HCT116 (cell line): ENCODE results near the gene CD300LD. TPM values are rescaled to one million over a fixed set of nuclear protein-coding genes. Genes with fewer than 3 reads are reported as not detected.

Source experiments
- ATAC-seq: fragments of 200-7000 bp; cut with Tn5 transposase; 2 replicates; pipeline ENCODE4 v1.9.1; 2020; ENCODE audit warnings: mild to moderate bottlenecking, moderate library complexity
- BruUV-seq: library from RNA; stranded (reverse); fragments of 400-500 nt; replicated peaks from 2 replicates; lab custom pipeline; 2021; lab: Mats Ljungman, UMichigan
- CTCF ChIA-PET: fragments of 300-600 bp; sonication (Branson Sonifier 250); formaldehyde crosslinking; loops from one replicate; lab custom pipeline; 2021; ENCODE audit warnings: antibody characterized with exemption; lab: Charles Lee
- POLR2A ChIA-PET: fragments of 300-600, 350-600 bp; sonication (Branson Sonifier 250); formaldehyde crosslinking; loops from one replicate; lab custom pipeline; 2021; ENCODE audit warnings: antibody characterized with exemption; lab: Charles Lee
- RAD21 ChIA-PET, 2 experiments: fragments of 300-600 bp; sonication (Branson Sonifier 250); formaldehyde crosslinking; loops; one replicate each; lab custom pipeline; 2023; ENCODE audit warnings: low total read pairs in 2 of 2; ENCODE audit not compliant: uncharacterized antibody in 2 of 2, unreplicated experiment in 2 of 2, low non-redundant PET in 1 of 2; lab: Charles Lee
- DNase-seq: peaks from one replicate; pipeline ENCODE4 v3.0.0-alpha.2; 2010; ENCODE audit warnings: low read depth, low spot score
- H2AFZ ChIP-seq: fragments of 200-600 bp; shearing (Covaris generic), sonication (generic); 2 replicates; pipeline ENCODE4 v1.6.1; 2017; ENCODE audit warnings: low read depth, mixed run types, mixed read lengths, antibody characterized with exemption, low read length; ENCODE audit not compliant: poor library complexity, severe bottlenecking
- H3K27ac ChIP-seq: 2 replicates; pipeline ENCODE4 v1.5.1; 2012; ENCODE audit warnings: low read depth, low read length
- H3K27me3 ChIP-seq: fragments of 200-600 bp; sonication (generic); 2 replicates; pipeline ENCODE4 v1.6.1; 2016; ENCODE audit warnings: mixed run types, low read length, mixed read lengths; ENCODE audit not compliant: insufficient read depth
- H3K36me3 ChIP-seq, 2 experiments: fragments of 200-500 bp in 1 of 2; fragments of 200-600 bp in 1 of 2; sonication (Bioruptor generic) in 1 of 2; sonication (generic) in 1 of 2; 2 replicates each; pipeline versions ENCODE4 v1.5.1 to v1.6.1; 2014 to 2016; ENCODE audit warnings: low read length in 2 of 2, inconsistent platforms in 1 of 2, mixed read lengths in 1 of 2, mixed run types in 1 of 2; ENCODE audit not compliant: insufficient read depth in 2 of 2, control insufficient read depth in 1 of 2
- H3K4me1 ChIP-seq, 2 experiments: fragments of 200-600 bp in 1 of 2; sonication (generic) in 1 of 2; 2 replicates each; pipeline versions ENCODE4 v1.5.1 to v1.6.1; 2012 to 2017; ENCODE audit warnings: low read length in 2 of 2, inconsistent platforms in 1 of 2, mild to moderate bottlenecking in 1 of 2, mixed read lengths in 1 of 2, mixed run types in 1 of 2, moderate library complexity in 1 of 2; ENCODE audit not compliant: insufficient read depth in 2 of 2, control insufficient read depth in 1 of 2
- H3K4me2 ChIP-seq: fragments of 200-600 bp; sonication (generic); 2 replicates; pipeline ENCODE4 v1.6.1; 2017; ENCODE audit warnings: mixed run types, low read length, mixed read lengths
- H3K4me3 ChIP-seq, 2 experiments: fragments of 200-600 bp in 1 of 2; sonication (generic) in 1 of 2; replicated peaks in 1 of 2; 2 replicates each; pipeline ENCODE4 v1.5.1; 2011 to 2016; ENCODE audit warnings: low read length in 2 of 2, control low read depth in 1 of 2, low read depth in 1 of 2, mild to moderate bottlenecking in 1 of 2, mixed read lengths in 1 of 2, mixed run types in 1 of 2
- H3K79me2 ChIP-seq: fragments of 200-600 bp; sonication (generic); 2 replicates; pipeline ENCODE4 v1.6.1; 2017; ENCODE audit warnings: mild to moderate bottlenecking, mixed run types, low read length, moderate library complexity, mixed read lengths; ENCODE audit not compliant: insufficient read depth
- H3K9ac ChIP-seq: fragments of 200-600 bp; sonication (generic); 2 replicates; pipeline ENCODE4 v1.6.1; 2016; ENCODE audit warnings: low read length, mixed read lengths
- H3K9me2 ChIP-seq: fragments of 200-600 bp; sonication (generic), shearing (Covaris generic); 2 replicates; pipeline ENCODE4 v1.6.1; 2017; ENCODE audit warnings: mixed run types, mild to moderate bottlenecking, moderate library complexity; ENCODE audit not compliant: insufficient read depth
- H3K9me3 ChIP-seq, 2 experiments: fragments of 200-500 bp in 1 of 2; fragments of 200-600 bp in 1 of 2; sonication (Bioruptor generic) in 1 of 2; sonication (generic) in 1 of 2; 2 replicates each; pipeline ENCODE4 v1.6.1; 2014 to 2017; ENCODE audit warnings: low read length in 2 of 2, mixed read lengths in 2 of 2, inconsistent platforms in 1 of 2, low read depth in 1 of 2, mild to moderate bottlenecking in 1 of 2, mixed run types in 1 of 2, moderate library complexity in 1 of 2; ENCODE audit not compliant: control insufficient read depth in 1 of 2, insufficient read depth in 1 of 2
- H4K20me1 ChIP-seq: fragments of 200-600 bp; sonication (generic), shearing (Covaris generic); 2 replicates; pipeline ENCODE4 v1.6.1; 2017; ENCODE audit warnings: mixed run types, mild to moderate bottlenecking, moderate library complexity; ENCODE audit not compliant: insufficient read depth
- CBX3 ChIP-seq: IDR thresholded peaks from 2 replicates; pipeline ENCODE4 v1.6.1; 2012; ENCODE audit warnings: low read depth
- CEBPB ChIP-seq: IDR thresholded peaks from 2 replicates; pipeline ENCODE4 v1.6.1; 2012; ENCODE audit warnings: low read depth
- ELF1 ChIP-seq: IDR thresholded peaks from 2 replicates; pipeline ENCODE4 v1.6.1; 2012; ENCODE audit warnings: low read depth, borderline replicate concordance
- JUND ChIP-seq: IDR thresholded peaks from 2 replicates; pipeline ENCODE4 v1.6.1; 2012
- POLR2AphosphoS5 ChIP-seq: IDR thresholded peaks from 2 replicates; pipeline ENCODE4 v1.6.1; 2011; ENCODE audit warnings: mild to moderate bottlenecking, low read depth, low read length, moderate library complexity
- SIN3A ChIP-seq: IDR thresholded peaks from 2 replicates; pipeline ENCODE4 v1.6.1; 2012; ENCODE audit warnings: low read depth
- SP1 ChIP-seq: IDR thresholded peaks from 2 replicates; pipeline ENCODE4 v1.6.1; 2012; ENCODE audit warnings: low read depth
- TCF7L2 ChIP-seq: IDR thresholded peaks from 2 replicates; pipeline ENCODE4 v1.7.0; 2011; ENCODE audit warnings: borderline replicate concordance, inconsistent platforms; ENCODE audit not compliant: insufficient read depth, insufficient read length; ENCODE audit errors: extremely low read depth
- YY1 ChIP-seq: IDR thresholded peaks from 2 replicates; pipeline ENCODE4 v1.6.1; 2011; ENCODE audit warnings: low read length, low read depth, moderate library complexity, mild to moderate bottlenecking; ENCODE audit not compliant: insufficient replicate concordance; ENCODE audit errors: extremely low read depth
- ZBTB33 ChIP-seq: IDR thresholded peaks from 2 replicates; pipeline ENCODE4 v1.6.1; 2011; ENCODE audit warnings: mild to moderate bottlenecking, low read length, moderate library complexity; ENCODE audit not compliant: insufficient replicate concordance; ENCODE audit errors: extremely low read depth
- ZFX ChIP-seq: fragments of 450-650 bp; IDR thresholded peaks from 2 replicates; pipeline ENCODE4 v1.6.1; 2017
- ZNF274 ChIP-seq: fragments of 200-500 bp; sonication (Bioruptor generic); IDR thresholded peaks from 2 replicates; pipeline ENCODE4 v1.6.1; 2014; ENCODE audit warnings: mild to moderate bottlenecking, low read depth, low read length, inconsistent platforms
- intact Hi-C: fragments of 100-400 bp; cut with micrococcal nuclease; formaldehyde crosslinking; loops from 2 replicates; pipeline ENCODE4 v1.10.0; 2022
- total RNA-seq: library from RNA; stranded (reverse); gene quantifications from one replicate; pipeline ENCODE4 v1.2.1, GENCODE V29; 2021; ENCODE audit not compliant: unreplicated experiment
- TF ChIP-seq, protein P1 (sequence below), 3 experiments: fragments of 200-600 bp in 1 of 3; sonication (generic) in 1 of 3; IDR thresholded peaks in 2 of 3; conservative IDR thresholded peaks in 1 of 3; 2 replicates each; pipeline ENCODE4 v1.5.1; 2012 to 2017; ENCODE audit warnings: low read depth in 2 of 3, low read length in 2 of 3, antibody characterized with exemption in 1 of 3, borderline replicate concordance in 1 of 3, control low read depth in 1 of 3, mild to moderate bottlenecking in 1 of 3, mixed read lengths in 1 of 3, mixed run types in 1 of 3, moderate library complexity in 1 of 3; ENCODE audit not compliant: insufficient read depth in 1 of 3
- TF ChIP-seq, protein P2 (sequence below): IDR thresholded peaks from 2 replicates; pipeline ENCODE4 v1.6.1; 2012; ENCODE audit warnings: low read depth

CD300LD gene
- total RNA-seq, 1 experiment from 2014 or later: not detected

DNA sequence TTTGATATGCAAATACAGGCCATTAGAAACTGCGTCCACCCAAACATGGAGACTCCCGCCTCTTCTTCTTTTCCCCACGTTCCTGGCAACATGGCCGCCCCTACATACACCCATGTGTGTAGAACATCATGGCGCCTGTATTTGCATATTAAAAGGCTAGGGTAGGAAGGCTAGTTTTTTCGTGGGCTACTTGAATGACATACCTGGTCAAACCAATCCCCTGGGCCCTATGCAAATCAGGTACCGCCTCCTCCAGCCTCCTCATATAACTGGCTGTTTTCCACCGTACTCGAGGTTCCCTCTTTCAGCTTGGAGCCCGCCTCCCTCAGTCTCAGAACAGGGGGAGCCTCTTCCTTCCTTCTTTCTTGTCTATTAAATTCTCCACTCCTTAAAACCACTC lies 60.0 kb downstream of the CD300LD start:
- DNase-seq (no peak), ATAC-seq (no peak)
- ChIA-PET RAD21 (no interaction called here), CTCF (interaction anchor here (0.6 to 4.7 kb wide), 6 partner anchors 14 to 332 kb away, joined by 3 to 49 read pairs (median 4); partner anchors contain the start of genes CD300C and GPR142), POLR2A (no interaction called here)
- Histone ChIP-seq H3K27ac (no peak overlapping the region), H3K4me1 (no peaks in the 10 kb centered on the region), H3K4me3 (no peak overlapping the region), H3K79me2 (no peaks in the 10 kb centered on the region), H3K9ac (no peak overlapping the region), H3K36me3 (no peaks in the 10 kb centered on the region), H3K9me3 (no peaks in the 10 kb centered on the region), H3K27me3 (peaks cover 41% of the 10 kb centered on the region), H4K20me1 (no peaks in the 10 kb centered on the region), H3K9me2 (no peaks in the 10 kb centered on the region), H3K4me2 (no peak overlapping the region), H2AFZ (peak overlapping the region; percentile 86)
- no TSS peak for BruUV-seq
- intact Hi-C loops: loop anchor here (1.0 to 5.0 kb wide), 3 partner anchors 70 to 320 kb away; partner anchors contain the start of gene TTYH2
- TF ChIP-seq, protein P1, sequence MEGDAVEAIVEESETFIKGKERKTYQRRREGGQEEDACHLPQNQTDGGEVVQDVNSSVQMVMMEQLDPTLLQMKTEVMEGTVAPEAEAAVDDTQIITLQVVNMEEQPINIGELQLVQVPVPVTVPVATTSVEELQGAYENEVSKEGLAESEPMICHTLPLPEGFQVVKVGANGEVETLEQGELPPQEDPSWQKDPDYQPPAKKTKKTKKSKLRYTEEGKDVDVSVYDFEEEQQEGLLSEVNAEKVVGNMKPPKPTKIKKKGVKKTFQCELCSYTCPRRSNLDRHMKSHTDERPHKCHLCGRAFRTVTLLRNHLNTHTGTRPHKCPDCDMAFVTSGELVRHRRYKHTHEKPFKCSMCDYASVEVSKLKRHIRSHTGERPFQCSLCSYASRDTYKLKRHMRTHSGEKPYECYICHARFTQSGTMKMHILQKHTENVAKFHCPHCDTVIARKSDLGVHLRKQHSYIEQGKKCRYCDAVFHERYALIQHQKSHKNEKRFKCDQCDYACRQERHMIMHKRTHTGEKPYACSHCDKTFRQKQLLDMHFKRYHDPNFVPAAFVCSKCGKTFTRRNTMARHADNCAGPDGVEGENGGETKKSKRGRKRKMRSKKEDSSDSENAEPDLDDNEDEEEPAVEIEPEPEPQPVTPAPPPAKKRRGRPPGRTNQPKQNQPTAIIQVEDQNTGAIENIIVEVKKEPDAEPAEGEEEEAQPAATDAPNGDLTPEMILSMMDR (IDR thresholded peaks at IDR 0.05 in 2 of 3, conservative IDR thresholded peaks at IDR 0.05 in 1 of 3; ENCODE audit: borderline replicate concordance in 1 of 3, insufficient read depth in 1 of 3, low read depth in 2 of 3, low read length in 2 of 3): no peak
- TF ChIP-seq ZFX: no peak
- TF ChIP-seq POLR2AphosphoS5: no peak
- no peak for TF ChIP-seq CEBPB
- TF ChIP-seq YY1: no peak
- no peak for TF ChIP-seq SIN3A
- TF ChIP-seq ZNF274: no peak
- no peak for TF ChIP-seq TCF7L2
- no peak for TF ChIP-seq CBX3
- no peak for TF ChIP-seq SP1
- TF ChIP-seq, protein P2, sequence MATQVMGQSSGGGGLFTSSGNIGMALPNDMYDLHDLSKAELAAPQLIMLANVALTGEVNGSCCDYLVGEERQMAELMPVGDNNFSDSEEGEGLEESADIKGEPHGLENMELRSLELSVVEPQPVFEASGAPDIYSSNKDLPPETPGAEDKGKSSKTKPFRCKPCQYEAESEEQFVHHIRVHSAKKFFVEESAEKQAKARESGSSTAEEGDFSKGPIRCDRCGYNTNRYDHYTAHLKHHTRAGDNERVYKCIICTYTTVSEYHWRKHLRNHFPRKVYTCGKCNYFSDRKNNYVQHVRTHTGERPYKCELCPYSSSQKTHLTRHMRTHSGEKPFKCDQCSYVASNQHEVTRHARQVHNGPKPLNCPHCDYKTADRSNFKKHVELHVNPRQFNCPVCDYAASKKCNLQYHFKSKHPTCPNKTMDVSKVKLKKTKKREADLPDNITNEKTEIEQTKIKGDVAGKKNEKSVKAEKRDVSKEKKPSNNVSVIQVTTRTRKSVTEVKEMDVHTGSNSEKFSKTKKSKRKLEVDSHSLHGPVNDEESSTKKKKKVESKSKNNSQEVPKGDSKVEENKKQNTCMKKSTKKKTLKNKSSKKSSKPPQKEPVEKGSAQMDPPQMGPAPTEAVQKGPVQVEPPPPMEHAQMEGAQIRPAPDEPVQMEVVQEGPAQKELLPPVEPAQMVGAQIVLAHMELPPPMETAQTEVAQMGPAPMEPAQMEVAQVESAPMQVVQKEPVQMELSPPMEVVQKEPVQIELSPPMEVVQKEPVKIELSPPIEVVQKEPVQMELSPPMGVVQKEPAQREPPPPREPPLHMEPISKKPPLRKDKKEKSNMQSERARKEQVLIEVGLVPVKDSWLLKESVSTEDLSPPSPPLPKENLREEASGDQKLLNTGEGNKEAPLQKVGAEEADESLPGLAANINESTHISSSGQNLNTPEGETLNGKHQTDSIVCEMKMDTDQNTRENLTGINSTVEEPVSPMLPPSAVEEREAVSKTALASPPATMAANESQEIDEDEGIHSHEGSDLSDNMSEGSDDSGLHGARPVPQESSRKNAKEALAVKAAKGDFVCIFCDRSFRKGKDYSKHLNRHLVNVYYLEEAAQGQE: no peak
- no peak for TF ChIP-seq ZBTB33
- TF ChIP-seq JUND: no peak
- TF ChIP-seq ELF1: no peak
